ENCODE results near the gene CAPN1. TPM values are rescaled to one million over a fixed set of nuclear protein-coding genes. Genes with fewer than 3 reads are reported as not detected.
"Not testable (repeated sequence)": the region's sequence is repeated elsewhere in the genome, so short reads cannot be mapped to it uniquely, and the experiment has no call there.

Gene CAPN1
- total RNA-seq, 1 donor from 2014 or later: 191 TPM

DNA sequence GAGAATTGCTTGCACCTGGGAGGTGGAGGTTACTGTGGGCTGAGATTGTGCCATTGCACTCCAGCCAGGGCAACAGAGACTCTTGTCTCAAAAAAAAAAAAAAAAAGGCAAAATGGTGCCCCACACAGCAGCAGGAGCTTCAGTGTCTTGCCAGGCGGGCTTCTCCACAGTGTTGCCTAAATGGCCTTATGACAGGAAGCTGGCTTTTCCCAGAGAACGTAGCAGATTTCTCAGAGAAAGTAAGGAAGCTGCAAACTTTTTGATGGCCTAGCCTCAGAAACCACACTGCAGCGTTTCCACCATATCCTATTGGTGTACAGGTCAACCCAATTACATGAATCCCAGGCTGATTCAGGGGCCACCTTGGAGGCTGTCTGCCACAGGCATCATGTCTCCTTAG lies 24.4 kb upstream of the CAPN1 start:
- intact Hi-C loops (cut with micrococcal nuclease): no loop called here

DNA sequence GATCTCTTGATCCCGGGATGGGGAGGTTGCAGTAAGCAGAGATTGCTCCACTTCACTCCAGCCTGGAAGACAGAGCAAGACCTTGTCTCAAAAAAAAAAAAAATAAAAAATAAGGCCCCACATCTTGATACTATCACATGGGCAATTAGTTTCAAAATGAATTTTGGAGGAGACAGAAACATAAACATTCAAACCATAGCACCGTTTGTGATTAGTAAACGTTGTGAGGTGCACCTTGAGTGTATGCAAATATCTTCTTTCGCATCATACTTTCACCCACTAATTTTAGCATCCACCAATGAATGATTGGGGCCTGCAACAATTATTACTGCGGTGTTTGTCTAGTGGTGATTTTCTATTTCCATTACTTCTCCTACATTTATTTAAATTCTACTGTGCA lies 22.7 kb upstream of the CAPN1 start:
- intact Hi-C loops (cut with micrococcal nuclease): no loop called here

GRCh38 chr11:65160643-65161042 lies 21.1 kb upstream of the CAPN1 start:
- intact Hi-C loops (cut with micrococcal nuclease): no loop called here

- intact Hi-C loops (cut with micrococcal nuclease): no loop called here
These were observed 18.0 kb upstream of the CAPN1 start for GRCh38 chr11:65163684-65164083.

GRCh38 chr11:65165410-65166317 lies 16.1 kb upstream of the CAPN1 start:
- intact Hi-C loops (cut with micrococcal nuclease): no loop called here

- intact Hi-C loops (cut with micrococcal nuclease): no loop called here
These were observed 14.8 kb upstream of the CAPN1 start for GRCh38 chr11:65166893-65167292.

GRCh38 chr11:65167656-65168055 lies 14.1 kb upstream of the CAPN1 start:
- intact Hi-C loops (cut with micrococcal nuclease): no loop called here

DNA sequence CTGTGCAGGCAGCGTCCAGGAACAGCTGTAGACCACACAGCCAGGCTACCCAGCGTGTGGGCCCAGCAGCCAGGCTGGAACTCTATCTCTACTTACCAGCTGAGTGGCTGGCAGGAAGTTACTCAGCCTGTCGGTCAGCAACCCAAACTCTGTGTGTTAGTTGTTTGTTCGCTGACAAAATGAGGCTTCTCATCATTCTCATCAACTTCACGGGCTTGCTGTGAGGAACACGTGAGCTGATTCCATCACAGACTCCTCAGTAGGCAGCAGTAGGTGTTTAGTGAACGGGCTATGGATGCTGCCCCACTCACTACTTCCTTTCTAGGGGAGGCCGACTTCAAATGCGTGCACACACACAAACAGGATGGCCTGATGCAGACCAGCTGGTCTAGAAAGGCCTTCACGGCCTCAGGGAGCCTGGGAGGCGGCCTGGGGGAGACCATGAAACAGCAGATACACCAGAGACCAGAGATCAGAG lies 12.5 kb upstream of the CAPN1 start:
- intact Hi-C loops (cut with micrococcal nuclease): no loop called here

DNA sequence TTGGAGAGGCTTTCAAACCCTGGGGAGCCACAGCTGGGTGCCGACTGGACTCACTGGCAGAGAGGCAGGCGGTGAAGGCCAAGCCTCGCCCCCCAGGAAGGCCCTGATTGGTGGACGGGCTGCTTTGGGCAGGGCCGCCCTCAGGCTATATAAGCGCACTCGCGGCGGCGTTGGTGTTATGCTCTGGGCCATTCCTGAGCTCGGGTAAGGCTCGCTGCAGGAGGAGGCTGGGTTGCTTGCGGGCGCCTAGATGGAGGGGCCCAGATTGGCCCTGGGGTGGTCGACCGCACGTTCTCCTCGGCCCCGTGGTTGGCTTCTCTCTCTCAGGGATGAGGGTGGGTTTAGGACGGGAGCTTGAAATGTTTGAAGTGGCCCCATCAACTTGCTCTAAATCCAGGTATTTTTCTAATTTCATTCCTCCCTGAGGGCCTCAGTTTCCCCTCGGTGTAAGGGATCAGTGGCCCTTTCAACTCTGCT lies 11.6 kb upstream of the CAPN1 start, which contains the start of gene SPDYC:
Gene SPDYC, plus strand, starts transcription at position 176 of the 477 bp plus-strand sequence. CDS start 1,125 bp downstream, outside the sequence.
- intact Hi-C loops (cut with micrococcal nuclease): no loop called here

GRCh38 chr11:65172600-65172999 lies 9.1 kb upstream of the CAPN1 start:
- intact Hi-C loops (cut with micrococcal nuclease): no loop called here

GRCh38 chr11:65174571-65175010 lies 7.1 kb upstream of the CAPN1 start:
- intact Hi-C loops (cut with micrococcal nuclease): not testable (repeated sequence)

- intact Hi-C loops (cut with micrococcal nuclease): loop anchor here (1.0 to 2.0 kb wide), 4 partner anchors 46 to 264 kb away; partner anchors contain the start of genes ATG2A and POLA2
These were observed 705 bp upstream of the CAPN1 start for GRCh38 chr11:65180877-65181568.

GRCh38 chr11:65182258-65183170 lies 786 bp downstream of the CAPN1 start:
- intact Hi-C loops (cut with micrococcal nuclease): no loop called here

DNA sequence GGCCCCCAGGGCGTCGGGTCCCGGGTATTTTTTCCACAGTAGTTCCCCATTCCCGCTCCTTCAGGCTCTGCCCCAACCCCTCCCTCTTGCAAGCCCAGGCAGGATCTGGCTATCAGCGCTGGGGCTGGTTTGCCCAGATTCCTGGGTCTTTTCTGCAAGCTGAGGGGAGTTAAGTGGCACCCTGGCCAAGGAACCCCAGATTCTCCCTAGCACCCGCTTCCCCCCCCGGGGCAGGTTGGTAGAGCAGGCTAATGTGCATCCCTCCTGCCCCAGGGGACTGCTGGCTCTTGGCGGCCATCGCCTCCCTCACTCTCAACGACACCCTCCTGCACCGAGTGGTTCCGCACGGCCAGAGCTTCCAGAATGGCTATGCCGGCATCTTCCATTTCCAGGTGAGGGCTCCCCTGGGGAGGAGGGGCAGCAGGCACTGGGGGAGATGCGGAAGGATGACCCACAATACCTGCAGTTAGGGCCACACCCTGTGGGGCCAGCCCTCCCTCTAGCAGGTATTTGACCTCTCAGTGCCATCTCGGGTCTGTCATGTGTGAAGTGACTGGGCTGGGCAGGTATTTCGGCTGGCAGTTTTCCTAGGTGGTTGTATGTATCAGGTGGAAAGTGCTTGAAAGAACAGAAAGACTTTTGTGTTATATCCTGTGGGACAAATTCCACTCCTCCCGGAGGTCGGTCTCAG lies 1.6 kb downstream of the CAPN1 start:
- intact Hi-C loops (cut with micrococcal nuclease): no loop called here

DNA sequence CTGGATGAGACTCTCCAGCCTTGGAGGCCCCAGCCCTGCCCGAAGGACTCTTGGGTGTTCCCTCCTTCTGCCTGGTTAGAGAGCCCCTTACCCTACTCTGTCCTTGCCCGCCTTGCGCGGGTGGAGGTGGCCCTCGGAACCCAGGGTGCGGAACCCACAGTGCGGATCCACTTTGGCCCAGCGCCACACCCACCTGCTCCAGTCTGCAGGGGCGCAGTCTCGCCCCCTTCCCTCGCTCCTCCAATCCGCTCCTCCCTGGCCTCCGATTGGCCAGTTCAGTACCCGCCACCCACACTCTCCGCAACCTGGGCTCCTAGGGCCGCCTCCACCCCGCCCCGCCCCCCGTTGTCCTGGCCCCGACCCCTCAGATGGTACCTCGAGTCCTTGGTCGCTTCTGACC lies 2.4 kb downstream of the CAPN1 start:
- intact Hi-C loops (cut with micrococcal nuclease): no loop called here

GRCh38 chr11:65185171-65185570 lies 3.4 kb downstream of the CAPN1 start:
- intact Hi-C loops (cut with micrococcal nuclease): no loop called here

DNA sequence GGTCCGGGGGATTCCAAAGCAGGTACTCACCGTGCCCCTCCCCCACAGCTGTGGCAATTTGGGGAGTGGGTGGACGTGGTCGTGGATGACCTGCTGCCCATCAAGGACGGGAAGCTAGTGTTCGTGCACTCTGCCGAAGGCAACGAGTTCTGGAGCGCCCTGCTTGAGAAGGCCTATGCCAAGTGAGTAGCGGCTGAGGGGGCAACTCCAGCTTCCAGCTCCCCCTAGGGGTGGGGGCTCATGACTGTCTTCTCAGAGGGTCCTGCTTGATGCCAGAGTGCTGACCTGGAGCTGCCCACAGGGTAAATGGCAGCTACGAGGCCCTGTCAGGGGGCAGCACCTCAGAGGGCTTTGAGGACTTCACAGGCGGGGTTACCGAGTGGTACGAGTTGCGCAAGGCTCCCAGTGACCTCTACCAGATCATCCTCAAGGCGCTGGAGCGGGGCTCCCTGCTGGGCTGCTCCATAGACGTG lies 4.2 kb downstream of the CAPN1 start:
- intact Hi-C loops (cut with micrococcal nuclease): no loop called here

- intact Hi-C loops (cut with micrococcal nuclease): no loop called here
These were observed 5.0 kb downstream of the CAPN1 start for GRCh38 chr11:65186701-65187100.

DNA sequence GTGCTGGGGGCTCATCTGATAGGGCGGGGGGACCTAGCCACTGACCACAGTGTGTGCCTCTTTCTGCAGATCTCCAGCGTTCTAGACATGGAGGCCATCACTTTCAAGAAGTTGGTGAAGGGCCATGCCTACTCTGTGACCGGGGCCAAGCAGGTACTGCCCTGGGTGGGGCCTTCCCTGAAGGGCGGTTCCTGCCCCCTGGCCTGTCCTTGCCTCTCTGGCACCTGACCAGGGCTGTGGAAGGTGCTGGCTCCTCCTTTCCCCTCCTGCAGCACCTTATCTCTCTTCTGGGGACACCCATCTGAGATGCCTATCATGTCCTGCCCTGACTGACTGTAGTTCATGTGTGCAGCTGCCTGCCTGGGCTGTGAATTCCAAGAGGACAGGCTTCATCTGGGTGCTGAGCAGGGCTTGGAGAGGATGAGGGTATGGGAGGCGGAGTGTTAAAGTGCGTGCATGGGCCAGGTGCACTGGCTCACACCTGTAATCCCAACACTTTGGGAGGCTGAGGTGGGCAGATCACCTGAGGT lies 5.5 kb downstream of the CAPN1 start:
- intact Hi-C loops (cut with micrococcal nuclease): no loop called here

GRCh38 chr11:65187971-65188461 lies 6.3 kb downstream of the CAPN1 start:
- intact Hi-C loops (cut with micrococcal nuclease): no loop called here

Measured in T-helper 1 cell treated with Interleukin-12 subunit alpha and Interleukin-12 subunit beta and Interleukin-4 antibody, amounts not matched to agents 30 ng/mL and 1 ng/mL, for 36 hours (primary cell).